ENCODE measurements around the gene GRIK3.
"Not testable (repeated sequence)": the region's sequence is repeated elsewhere in the genome, so short reads cannot be mapped to it uniquely, and the experiment has no call there.

GRIK3 gene

DNA sequence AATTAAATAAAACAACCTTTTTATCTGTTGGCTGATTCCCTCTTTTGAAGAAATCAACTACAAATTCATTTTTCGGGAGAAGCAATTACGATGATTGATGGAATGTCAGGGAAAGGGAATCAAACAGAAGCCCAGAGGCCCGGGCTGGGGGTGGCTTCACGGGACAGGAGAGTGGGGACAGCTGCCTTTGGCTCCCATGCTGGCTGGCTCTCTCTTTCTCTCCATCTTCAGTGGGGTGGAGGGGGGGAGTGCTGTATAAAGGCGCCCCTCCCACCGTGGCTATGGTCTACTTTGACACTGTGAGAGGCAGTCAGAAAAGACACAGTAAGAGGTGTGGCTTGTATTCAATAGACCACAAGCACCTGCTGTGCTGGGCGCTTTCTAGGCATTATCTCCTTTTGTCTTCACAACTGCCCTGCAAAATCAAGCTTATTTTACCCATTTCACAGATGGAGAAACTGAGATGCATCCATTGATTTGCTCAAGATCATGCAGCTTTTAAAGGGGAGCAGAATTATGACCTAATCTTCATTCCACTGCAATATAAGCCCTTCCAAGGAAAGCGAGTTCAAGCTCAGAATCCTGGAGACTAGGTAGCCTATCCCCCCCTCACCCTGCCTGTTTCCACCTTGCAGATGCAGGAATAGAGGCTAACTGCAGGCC, 92.9 kb downstream of the GRIK3 start:
- no peak for DNase-seq (ENCODE audit: low read depth)

DNA sequence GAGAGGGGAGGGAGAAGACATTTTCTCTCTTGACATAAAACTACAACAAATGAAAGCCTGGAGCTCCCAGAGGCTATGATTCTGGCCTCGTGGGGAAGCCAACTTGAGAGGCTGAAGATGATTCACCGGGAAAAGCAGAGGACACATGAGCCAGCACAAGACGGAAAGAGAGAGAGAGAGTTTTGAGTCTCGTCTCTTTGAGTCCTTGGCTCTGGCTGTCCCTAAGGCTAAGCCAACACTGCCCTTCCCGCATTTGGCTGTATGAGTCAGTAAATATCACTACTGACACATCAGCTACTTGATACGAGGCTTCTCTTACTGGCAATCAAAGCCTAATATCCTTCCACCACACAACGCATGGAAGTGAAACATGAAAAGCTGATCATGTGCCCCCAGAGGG, 95.5 kb downstream of the GRIK3 start:
- DNase-seq (ENCODE audit: low read depth), result no peak

DNA sequence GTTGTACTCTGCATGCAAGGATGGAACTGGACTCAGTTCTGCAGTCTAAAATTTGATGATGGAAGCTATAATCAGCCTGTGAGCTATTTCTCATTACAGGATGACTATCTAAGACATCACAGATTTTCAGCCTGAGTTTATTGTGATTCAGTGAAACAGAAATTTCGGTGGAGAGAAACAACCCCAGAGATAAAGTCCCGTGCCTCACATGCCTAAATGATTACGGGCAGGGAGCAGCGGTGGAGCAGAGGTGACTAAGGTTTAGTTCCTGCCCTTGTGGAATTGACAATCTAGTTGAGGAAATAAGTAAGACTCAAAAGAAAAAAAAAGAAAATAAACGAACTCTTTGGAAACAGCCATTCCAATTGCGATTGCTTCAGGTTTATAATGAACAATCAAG, 96.9 kb downstream of the GRIK3 start:
- no peak for DNase-seq (ENCODE audit: low read depth)

DNA sequence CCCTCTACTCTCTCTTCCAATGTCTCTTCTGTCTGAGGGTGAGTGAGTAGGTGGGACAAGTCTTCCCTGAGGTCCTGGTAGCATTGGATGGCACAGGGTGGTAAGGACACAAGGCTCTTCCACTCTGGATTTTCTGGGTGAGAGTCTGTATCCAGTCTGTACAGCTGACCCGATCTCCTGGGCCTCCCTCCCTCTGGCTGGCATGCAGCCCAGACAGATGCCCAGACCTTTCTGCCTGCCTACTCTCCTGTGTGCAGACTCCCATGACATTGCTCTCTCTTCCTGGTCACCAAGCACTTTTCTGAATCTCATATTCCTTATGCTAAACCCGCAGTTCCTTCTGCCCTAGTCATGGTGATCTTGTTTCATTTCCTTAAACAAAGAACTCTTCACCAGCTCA, 100.3 kb downstream of the GRIK3 start:
- no peak for DNase-seq (ENCODE audit: low read depth)

DNA sequence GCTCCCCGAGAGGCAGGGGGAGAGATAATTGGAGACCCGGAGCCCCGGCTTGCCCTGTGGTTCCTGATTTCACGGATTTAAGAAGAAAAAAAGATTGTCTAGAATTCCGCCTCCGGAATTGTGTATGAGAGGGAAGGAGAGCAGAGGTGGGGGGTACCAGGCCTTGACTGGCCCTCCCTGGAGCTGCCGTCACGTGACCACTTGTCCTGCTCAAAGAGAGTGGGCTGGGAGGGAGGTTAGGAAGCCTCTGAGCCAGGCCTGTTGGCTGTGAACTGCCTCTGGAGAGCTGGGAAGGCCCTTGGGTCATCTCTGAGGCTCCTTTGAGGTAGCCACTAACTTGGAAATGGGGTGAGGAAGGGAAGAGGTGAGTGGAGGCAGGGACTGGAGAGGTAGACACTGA, 106.5 kb downstream of the GRIK3 start:
- DNase-seq (ENCODE audit: low read depth), result no peak

DNA sequence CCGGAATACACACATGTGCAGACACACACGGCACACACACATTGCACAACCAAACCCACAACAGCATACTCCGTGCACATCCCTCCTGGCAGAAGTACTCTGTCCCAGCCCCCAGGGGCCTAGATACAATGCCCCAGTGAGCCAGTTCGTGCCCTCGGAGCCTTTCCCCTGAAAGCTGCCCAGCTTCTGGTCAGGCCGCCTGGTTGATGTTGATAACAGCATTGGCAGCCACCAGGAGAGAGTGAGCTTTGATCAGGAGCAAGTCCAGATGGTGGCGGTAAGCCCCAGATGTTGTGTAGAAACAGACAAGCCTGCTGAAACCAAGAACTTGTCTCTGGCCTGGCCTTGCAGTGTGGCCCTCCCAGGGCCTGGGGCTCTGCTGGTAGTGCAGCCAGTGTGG, 109.1 kb downstream of the GRIK3 start:
- DNase-seq (ENCODE audit: low read depth), result no peak

DNA sequence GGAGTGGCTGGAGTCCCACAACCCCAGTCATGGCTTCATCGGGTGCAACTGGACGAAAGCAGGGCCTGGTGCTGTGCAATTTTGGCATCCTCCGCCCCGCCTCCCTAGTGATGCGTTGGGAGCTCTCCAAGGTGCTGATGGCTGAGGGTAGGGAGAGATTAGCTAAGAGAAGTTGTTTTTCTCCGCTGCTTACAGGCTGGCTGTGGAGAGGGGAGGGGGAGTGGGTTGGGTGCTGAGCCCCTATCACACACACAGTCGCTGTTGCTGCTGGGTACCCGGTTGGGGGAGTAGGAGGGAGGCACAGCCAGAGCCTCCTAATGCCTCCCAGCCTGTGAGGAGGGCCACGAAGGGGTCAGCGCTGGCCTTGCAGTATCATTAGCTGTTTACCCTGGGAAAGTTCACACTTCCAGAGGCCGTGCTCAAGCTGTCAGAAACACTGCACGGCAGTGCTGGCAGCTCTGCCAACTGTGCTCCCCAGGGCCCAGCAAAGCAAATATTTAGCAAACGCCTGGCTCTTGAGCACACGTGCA, 110.0 kb downstream of the GRIK3 start:
- no peak for DNase-seq (ENCODE audit: low read depth)

DNA sequence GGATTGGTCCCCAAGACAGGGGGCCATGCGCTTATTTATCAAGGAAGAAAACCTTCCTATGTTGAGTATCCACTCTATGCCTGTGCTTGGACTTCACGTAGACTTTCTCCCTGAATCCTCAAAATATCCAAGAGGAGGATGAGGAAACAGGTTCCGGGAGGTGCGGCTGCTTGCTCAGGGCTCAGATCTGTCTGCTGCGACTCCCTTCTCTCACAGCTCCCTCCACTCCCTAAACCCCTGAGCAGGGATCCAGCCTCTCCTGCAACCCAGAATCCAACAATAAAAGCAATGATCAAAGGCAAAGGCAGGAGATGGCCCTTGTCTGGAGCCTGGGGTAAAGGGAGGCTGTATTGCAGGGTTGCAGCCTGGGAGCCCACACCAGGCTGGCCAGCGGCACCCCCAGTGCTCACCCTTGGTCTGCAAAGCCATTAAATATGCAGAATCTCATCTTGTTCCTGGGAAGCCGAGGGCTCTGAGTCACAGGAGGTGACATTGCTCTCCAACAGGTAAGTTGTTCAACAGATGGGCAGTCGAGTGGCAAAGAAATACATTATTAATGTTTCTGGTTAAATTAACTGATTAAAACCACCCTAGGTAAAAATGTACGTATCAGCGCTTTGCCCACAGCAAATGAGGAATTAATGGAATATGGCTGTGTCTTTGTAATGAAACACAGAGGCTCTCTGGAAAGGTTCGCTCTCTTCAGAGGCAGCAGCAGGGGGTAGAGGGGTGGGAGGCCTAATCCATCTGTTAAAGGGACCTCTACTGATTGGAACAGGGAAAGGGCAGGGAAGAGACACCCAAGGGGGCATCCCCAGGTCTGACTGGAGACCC, 111.5 kb downstream of the GRIK3 start:
- no peak for DNase-seq (ENCODE audit: low read depth)

DNA sequence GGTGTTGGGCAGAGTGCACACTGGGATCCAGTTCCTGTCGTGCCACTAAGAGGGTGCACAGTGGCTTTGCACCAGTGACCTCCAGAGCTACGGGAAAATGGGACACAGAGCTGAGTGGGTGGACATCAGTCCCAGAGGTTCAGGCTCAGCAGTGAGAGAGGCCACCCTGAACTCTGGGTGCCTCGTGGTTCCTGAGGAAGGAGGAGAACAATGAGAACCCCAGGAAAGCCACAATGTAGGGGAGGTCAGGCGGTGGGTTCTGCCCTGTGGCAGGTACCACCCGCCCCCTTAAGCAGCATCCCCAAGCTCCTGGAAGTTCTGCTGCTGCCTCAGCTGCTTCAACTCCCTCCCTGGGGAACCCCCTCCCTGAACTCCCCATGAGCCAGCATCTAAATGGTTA, 112.2 kb downstream of the GRIK3 start:
- DNase-seq (ENCODE audit: low read depth), result no peak

DNA sequence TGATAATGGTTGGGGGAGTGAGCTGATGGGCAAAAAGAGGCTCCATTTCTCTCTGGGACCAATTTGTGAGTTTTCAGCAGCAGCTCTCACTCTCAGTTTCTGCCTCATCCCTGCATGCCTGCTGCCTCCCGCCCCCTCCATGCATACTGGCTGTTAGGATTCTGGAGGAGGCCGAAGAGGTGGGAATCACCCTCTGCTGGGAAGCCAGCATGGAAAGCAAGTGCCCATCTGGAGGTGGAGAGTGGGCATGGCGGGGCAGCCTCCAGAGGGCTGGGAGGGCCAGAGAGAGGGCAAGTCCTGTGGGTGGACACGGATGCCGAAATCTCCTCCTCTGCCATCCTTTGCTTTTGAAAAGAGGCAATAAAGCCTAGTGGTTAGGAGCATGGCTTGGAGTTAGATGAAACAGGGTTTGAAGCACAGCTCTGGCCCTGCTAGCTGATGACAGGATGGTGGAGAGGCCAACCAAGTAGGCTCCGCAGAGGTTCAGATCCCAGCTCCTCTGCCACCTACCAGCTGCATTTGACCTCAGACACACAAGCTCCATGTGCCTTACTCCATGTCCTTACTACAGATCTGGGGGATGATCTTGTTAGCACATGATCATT, 113.4 kb downstream of the GRIK3 start:
- no peak for DNase-seq (ENCODE audit: low read depth)

DNA sequence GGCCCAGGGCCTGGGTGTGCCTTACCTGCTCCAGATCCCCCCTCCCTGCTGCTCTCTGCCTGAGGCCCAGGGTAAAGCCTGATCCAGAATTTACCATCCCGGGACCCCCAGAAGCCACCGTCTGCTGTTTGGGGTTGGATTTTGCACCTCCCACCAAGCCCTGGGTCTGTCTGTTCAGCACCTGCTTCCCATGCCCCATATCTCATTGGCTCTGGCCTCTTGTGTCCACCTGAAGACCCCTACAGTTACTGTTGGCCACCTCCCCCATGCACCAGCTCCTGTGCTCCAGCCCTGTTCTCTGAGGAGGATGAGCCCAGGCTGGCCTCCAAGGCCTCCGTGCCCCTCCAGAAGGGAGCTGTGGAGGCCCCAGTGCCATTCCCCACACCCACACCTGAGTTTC, 113.9 kb downstream of the GRIK3 start:
- no peak for DNase-seq (ENCODE audit: low read depth)

DNA sequence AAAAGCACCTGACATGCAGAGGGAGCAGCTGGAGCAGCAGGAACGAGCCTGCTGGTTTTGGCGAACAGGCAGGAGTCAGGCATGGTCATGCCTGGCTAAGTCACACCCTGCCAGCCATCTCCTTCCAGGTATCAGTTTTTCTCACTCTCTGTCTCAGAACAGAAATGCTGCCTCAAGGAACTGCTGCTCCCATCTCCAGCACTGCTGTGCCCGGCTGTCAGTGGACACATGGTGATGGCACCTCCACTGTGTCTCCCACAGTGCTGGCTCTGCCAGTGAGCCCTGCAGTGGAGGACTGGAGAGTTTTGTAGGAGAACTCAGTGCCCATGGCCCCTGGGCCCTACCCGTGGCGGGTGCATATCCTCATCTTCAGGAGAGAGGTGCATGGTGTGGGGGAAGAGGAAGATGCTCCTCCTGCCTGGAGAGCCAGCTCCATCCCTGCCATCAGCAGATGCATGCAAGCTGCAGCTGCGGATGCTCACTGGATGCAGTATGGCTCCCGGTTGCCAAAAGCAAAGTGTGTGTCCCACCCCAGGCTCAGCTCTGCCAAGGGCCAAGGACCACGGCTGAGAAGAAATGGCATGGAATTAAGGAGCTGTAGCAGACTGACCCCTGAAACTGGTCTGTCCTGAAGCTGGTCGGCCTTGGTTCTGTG, 114.7 kb downstream of the GRIK3 start:
- DNase-seq (ENCODE audit: low read depth), result no peak

DNA sequence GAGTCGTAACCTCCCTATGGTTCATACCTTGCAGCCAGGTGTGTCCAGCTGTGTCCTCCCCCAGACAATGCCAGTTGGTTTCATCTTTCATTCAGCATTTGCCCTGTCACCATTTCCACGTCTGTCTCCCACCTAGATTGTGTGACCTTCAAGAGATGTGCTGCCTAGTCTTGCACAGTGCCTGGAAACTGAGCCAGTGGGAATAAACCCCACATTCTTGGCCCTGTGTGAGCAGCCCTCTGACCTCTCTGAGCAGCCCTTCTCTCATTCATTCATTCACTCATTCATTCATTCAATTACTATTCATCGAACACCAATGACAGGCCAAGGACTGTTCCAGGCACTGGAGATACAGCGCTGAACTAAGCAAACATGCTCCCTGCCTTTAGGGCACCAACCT, 115.7 kb downstream of the GRIK3 start:
- DNase-seq (ENCODE audit: low read depth), result no peak

DNA sequence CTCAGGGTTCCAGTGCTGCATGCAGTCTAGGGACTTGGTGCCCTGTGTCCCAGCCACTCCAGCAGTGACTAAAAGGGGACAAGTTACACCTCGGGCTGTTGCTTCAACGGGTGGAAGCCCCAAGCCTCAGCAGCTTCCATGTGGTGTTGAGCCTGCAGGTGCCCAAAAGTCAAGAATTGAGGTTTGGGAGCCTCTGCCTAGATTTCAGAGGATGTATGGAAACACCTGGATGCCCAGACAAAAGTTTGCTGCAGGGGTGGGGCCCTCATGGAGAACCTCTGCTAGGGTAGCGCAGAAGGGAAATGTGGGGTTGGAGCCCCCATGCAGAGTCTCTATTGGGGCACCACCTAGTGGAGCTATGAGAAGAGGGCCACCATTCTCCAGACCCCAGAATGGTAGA, 117.8 kb downstream of the GRIK3 start:
- not testable (repeated sequence) for DNase-seq (ENCODE audit: low read depth)

DNA sequence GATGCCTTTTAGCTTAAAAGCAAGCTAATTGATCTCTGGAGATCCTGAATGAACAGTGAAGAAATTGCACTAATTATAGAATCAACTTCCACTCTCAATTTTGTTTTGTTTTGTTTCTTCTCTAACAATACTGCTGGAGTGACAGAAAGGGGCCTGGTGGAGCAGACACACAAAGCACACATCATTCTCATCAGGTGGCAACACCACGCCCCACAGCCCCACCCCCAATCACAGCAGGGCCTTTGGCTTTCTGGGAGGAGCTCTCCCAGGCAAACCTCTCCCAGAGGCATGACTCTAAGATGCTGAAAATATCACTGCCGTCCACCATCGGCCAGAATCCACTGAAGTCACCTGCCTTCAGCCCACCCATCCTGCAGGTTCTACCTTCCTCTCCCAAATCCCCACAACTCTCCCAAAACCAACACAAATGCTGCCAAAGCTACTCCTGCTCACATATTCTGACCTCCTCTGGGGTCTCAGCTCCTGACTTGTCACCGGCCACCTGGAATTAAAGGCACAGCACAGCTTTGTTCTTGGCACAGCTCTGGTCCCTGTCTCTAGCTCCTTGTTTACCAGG, 120.7 kb downstream of the GRIK3 start:
- no peak for DNase-seq (ENCODE audit: low read depth)

DNA sequence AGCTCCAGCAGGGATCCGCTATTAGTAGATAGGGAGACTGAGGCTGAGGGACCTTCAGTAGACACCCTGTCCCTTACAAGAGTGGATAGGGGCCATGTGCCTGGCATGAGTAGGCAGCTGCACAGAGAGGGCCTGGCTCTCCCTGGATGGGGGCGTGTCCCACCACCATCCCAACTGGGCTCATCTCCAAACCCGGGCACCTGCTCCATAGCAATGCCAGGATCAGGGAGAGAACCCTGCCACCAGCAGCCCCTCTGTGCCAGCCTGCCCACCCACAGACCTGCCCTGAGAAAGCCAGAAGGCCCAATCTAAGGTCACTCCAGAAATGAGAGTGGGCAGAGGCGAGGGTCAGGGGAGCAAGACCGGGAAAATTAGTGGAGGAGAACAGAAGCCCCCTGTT, 121.3 kb downstream of the GRIK3 start:
- no peak for DNase-seq (ENCODE audit: low read depth)

DNA sequence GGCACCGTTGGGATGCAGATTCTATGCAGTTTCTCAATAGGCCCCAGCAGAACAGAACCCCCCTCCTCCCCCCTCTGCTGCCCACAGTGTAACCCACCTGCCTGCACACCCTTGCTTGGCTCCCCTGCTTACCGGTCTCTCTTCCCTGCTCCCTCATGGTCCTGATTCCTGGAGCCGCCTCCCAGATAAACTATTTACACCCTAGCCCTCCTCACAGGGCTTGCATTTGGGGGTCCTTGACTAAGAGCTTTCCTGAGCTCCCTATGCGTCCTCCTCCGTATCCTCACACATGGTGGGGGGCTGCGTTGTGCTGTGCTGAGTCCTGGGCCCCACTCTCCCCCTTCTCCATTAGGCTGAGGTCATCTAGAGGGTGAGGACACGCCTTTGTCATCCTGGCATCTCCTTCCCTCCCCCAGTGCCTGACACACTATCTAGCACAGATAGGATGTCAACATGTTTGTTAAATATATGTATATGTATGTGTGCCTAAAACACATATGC, 121.9 kb downstream of the GRIK3 start:
- no peak for DNase-seq (ENCODE audit: low read depth)

DNA sequence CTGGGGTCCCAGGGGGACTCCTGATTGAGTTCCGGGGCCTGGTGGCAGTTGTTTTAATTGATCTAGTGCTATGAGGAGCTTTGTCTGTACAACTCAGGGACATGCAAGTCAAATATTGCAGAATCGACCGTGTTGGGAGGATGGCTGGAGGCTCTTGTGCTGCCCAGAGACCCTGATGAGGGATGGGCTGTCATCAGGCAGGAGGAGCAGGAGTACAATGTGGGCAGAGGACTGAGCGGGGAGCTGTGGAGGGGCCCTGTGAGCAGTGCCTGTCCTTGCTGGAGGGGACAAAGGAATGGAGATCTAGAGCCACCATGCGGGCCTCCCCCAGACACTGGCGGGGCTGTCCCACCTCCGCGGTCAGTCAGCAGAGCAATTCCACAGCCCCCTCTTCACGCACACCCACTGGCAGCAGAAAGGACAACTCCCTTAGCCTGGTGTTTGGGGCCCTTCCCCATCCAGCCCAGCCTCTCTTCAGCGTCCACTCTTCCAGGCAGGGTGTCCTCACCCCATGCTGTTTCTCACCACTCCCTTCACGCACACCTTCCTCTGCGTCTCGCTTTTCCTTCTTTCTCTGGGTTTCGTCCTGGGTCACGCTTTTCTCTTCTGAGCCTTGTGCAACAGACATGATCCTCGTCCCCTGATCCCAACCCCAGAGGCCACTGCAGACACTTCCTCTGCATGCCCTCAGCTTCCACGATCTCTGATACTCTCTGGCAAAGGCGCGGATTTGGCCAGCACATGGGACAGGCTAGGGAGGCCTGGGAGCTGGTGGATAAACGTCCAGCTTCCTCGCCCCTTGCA, 122.6 kb downstream of the GRIK3 start:
- no peak for DNase-seq (ENCODE audit: low read depth)

DNA sequence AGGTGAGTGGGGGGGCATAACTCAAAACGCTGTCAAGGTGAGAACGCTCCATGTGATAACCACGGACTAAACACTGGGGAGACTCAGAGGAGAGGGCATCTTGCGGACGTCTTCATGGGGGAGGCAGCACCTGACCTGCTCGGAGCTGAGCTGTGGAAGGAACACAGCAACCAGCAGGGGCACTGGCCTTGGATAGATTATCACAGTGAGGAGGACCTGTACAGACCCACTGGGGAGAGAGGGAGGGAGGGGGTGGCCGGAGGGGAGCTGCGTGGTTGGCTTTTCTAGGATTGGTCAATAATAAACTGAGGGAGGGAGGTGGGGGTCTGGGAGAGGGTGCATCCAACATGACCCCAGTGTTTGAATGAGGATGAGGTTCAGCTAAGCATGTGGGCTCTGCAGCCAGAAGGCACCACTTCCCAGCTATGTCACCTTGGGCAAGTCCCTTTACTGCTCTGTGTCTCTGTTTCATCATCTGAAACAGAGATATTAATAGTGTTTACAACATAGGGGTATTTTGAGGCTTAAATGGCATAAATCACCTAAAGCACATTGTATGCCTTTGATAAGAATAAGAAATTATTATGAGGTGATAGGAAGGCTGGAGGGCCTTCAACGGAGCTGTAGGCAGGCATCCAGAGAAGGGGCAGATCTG, 123.3 kb downstream of the GRIK3 start:
- DNase-seq (ENCODE audit: low read depth), result no peak

DNA sequence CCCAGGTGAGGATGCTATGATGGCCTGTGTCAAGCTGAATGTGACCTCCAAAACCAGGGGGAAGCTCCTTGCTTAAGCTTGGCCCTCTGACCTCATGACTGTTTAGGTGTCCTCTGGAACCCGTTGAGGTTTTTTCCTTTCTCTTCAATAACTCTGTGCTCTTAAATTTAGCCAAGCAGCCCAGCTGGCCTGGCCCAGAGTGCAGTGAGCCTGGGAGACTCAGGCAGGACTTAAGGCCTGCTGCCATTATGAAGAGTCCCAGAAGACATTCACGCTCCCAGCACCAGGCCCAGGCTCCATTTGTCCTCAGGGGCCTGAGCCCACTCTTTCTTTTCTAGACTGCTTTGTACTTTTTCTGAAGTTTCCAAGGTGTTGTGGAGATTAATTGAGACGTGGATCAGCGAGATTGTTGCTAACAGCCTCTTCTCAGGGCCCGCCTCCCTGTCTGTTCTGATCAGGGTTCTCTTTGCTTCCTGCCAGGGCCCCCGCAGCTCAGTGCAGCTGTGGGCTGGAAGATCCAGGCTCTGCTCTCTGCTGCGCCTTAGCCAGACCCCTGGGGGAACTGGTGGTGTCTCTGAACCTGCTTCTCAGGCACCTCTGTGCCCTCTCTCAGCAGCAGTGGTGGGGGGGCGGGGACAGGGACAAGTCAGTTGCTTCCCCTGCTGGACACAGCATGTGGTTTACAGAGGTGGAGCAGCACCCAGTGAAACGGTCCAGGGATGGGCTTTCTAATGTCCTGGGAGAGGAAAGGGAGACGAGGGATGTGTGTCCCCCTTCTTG, 124.2 kb downstream of the GRIK3 start:
- DNase-seq (ENCODE audit: low read depth), result no peak
